NCI-H524 treated with DMSO at 0.1 percent for 48 hours (cell line): ENCODE results near the gene SRPX2.
A peak's percentile ranks its signal among the peaks of the same experiment; 100 is the strongest.

Experiments
- DNase-seq: peaks from one replicate; lab custom pipeline; 2025; lab: John Stamatoyannopoulos, UW

Gene SRPX2

DNA sequence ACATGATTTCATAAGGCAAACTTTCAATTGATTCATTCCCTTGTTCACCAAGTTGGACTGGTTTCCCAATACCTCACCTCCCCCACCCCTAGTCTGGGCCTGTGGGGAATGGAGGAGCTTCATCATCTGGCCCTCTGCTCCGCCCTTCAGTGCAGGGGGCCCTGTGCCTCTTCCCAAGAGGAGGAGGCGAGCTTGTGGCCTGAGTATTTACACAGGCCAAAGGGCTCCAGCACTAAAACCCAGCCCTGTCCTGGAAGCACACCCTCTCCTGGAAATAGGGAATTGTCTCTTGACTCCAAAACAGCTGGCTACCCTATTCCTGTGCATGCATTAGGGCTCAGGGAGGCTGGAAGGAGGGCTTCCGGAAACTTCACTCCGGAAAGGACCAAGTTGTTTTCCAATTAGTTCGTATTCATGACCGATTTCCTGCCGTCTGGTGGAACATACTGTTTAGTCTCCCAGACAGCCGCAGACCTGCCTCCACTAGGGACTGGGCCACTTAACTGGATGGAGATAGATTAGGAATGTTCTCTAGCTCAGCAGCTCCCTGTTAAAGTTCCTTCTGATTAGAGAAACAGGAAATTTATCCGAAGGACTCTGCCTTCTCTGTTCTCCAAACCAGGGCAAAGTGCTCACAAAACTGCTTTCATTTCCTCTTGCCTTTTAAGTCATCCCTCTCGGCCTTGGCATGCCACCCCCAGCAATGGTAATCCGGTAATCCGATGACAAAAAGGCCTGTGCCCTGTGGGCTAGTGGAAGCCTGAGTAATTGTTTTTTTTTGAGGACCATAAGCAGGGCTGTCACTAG lies 5.8 kb downstream of the SRPX2 start:
- DNase-seq: no peak

DNA sequence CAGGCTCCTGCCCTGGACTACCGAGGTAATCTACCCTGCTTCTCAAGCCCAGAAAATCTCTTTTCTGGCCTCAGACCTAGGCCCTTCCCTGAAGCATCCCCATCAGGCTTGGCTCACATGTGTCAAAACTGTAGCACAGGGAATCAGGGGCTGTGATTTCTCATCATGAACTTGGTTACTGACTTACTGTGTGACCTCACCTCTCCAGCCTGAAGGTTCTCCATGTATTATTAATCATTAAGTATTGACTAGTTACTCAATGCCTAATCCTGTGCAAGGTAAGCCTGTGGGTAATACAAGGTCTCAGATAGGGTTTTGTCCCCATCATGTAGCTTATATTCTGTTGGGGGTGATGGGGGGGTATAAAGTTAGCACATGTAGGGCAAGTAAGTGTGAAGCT lies 6.8 kb downstream of the SRPX2 start:
- DNase-seq: no peak

DNA sequence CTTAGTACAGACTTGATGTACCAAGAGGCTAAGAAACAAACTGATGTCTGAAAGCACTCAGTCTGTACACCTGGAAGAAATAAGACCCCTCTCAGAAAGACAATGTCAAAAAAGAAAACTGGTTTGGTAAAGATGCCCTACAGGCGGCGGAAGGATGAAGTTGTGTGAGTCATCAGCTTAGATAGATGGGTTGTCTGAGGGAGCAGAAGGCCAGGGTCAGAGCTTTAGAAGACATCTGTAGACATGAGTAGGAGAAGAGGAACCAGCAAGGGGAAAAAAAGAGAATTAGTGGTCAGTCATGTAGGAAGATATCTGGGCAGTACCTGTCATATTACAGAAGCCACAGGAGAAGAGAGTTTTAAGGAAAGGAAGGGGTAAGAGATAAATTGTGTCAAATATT lies 8.3 kb downstream of the SRPX2 start:
- DNase-seq: no peak

DNA sequence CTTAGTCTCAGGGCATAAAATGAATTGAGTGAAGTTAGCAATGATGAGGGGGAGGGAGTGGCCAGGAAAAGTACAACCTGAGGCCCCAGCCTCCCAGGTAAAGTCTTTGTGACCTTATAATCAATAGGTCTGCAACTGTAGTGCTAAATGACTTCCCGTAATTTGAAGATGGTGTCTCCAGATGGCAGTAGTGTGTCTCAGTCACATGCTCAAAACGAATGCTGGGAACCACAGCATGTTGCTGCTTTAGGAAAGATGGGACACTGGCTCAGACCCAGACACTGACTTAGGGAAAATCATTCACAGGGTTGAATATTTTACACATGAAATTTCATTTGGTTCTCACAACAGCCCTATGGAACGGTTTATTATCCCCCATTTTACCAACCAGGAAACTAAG lies 10.3 kb downstream of the SRPX2 start:
- DNase-seq: peak; percentile 47

DNA sequence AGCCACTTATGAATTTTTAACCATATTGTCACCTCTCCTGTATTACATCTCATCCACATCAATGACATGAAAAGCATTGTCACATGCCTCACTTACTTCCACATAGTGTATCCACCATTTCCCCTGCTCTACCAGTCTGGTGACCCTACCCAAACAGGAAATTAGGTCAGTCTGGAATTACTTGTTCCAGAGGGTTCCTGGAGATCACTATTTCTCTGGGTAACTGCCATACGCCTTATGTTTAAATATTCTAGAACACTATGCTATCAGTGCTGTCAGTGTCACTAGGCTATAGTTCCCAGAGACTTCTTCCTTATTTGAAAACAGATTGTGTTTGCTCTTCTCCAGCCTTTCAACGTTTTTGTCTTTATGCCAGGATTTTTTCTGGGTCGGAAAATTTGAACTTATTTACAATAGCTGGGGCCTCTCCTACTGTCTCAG lies 15.0 kb downstream of the SRPX2 start:
- no peak for DNase-seq

DNA sequence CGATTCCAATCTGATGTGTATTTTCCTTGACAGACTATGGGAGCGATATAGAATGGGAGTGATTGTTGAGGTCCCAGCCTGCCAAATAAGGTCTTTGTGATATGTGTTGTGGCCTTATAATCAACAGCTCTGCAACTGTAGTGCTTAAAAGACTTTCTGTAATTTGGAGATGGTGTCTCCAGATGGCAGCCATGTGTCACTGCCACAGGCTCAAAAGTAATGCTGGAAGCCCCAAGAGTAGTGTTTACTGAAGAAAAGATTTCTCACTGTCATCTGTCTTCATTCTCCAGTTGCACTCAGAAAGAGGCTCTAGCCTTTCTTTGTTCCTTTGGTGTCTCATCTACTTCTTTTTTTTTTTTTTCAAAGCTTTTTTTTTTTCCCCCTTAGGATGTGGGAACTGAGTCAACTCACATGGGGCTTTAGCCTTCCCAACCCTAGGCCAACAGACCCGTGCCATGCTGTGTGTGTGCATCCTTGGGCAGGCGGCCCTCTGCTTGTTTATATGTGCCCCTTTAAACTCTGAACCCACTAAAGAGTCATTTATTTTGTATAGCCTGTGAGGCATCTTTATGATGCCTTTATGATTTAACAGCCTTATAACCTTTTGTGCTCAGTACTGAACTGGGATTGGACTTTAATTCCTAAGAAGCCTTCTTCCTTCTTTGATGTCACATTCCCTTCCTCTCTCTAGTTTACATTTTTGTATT lies 15.6 kb downstream of the SRPX2 start:
- no peak for DNase-seq

DNA sequence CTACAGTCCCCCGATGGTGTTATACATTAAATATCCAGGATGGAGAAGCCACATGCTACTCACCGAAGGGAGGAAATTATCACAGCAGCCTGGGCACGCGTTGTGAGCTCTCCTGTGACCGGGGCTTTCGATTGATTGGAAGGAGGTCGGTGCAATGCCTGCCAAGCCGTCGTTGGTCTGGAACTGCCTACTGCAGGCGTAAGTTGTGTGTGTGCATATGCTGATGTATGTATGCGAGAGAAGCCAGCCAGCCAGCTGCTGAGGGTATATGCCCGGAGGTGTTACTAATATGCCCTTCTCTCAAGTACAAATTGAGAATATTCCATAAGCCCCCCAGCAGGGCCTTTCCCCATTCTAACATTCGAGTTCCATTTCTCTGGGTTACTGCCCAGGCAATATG lies 18.2 kb downstream of the SRPX2 start:
- DNase-seq: no peak

DNA sequence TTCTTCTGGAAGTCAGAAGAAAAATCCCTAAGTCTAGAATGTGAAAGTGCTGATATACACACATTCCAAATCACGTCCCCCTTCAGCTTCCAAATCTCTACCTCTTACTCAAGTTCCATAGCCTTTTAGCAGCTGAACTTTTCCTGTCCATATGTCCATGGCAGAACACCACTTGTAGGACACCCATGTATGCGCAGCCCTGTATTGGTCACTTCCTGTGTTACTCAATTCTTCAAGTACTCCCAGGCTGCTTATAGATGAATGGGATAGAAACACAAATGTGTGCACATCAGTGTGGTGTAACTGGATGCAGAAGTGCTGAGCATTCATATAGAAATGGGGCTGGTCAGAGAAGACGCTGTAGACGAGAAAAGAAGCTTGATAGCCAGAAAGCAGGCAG lies 18.8 kb downstream of the SRPX2 start:
- no peak for DNase-seq

DNA sequence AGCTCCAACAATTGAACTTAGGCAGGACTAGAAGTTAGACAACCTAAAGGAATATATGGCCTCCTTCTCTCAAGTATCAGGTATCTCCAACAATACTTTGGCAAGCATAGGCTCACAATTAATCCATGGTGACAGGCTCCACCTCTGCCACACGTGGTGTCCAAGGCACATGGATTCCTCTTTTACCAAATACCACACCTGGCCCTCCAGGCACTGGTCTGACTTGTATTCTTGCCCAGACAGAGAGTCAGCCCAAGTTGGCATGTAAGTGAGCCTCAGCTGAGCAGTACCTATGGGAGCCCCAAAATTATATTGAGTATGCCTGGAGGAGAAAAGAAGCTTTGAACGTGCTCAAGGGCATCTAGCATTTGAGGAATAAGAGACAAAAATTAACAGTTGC lies 19.6 kb downstream of the SRPX2 start:
- DNase-seq: no peak

DNA sequence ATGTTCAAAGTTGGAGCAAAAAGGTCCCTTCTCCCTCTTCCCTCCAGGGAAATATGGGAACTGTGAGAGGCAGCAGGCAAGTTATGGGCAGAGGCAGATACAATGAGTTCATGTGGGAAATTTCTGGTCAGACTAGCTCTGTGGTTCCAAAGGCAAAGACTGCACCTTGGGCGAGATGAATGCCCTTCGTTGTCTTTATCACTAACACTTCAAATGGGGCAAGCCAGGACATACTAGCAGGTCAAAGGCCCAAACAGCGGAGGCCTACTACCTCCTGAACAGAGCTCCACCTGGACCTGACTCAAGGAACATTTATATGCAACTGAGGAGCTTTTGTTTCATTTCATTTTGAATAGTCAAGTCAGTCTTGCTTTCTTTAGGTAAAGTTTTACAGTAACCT lies 29.0 kb downstream of the SRPX2 start:
- DNase-seq: no peak

DNA sequence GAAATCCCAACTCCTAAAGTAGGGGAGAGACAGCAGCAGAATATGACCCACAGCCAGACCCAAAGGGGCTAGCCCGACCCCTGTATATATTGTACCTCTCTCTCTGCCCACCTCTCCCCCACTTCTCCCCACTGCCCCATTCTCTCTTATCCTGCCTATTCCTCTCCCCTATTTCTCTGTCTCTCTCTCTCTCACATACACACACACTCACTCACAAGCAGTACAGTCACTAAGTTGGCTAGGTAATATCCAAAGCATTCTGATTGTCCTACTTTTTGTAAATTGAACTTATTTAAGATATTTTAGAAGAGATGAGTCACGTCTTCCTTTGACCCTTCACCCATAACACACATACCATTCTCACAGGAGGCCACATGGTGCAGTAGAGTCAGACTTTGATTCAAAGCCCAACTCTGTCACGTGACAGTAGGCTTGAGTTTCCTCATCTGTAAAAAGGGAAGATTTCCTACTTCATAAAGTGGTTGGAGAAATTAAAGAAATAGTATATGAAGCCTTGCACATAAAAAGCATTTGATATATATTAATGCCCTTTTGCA lies 29.5 kb downstream of the SRPX2 start:
- no peak for DNase-seq

DNA sequence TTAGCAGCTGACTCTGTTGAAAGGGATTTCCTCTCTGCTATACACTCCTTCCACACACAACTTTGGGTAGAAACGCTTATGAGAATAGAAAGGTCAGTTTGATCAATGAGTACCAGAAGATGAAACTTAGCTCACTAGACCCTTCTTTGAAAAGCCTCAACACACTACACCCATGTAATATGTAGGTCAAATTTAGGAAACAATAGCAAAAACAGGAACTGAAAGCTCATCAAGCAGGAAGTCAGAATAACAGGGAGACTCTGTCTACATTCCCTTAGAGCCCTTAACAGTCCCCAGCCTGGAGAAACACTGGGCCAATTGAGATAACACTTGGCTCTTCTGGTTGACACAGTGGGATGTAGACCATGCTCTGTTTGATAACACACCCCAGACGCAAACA lies 30.7 kb downstream of the SRPX2 start:
- no peak for DNase-seq

DNA sequence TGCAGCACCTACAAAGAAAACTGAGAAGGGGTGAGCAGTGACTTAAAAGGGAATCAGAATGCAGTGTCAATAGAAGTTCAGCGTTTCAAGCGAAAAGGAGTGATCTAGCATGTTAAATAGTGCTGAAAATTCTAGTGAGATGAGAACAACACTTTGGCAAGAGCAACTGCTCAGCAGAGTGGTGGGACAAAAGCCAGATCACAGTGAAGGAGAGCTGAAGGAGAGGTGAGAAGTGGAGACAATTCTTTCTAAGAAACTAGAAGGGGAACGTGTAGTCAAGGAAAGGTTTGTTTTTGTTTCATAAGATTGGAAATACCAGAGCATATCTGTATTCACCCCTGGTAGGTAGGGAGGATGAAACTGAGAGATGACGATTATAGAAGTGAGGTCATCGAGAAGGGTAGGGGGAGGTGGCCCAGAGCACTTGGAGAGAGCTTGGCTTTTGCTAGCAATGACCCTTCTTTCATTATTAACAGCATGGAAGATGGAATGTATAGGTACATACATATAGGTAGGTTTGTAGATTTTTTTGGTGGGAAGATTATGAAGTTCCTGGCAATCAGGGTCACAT lies 33.7 kb downstream of the SRPX2 start:
- DNase-seq: no peak

DNA sequence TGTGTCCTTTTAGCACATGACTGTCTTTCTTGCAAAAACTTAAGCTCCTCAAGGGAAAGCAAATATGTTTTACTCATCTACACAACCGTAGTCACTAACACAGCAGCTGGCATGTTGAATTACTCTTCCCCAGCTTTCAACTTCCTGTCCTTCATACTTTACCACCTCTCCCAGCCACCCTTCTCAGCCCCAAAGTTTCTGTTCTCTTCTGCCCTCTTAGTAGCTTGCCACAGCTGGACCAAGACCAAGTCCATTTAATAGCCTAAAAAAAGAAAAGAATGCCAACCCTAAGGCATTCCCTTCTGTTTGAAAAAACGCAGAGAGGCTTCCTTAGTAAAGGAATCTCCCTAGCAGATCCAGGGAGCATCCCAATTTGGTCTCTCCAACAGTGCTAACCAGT lies 36.8 kb downstream of the SRPX2 start:
- no peak for DNase-seq

DNA sequence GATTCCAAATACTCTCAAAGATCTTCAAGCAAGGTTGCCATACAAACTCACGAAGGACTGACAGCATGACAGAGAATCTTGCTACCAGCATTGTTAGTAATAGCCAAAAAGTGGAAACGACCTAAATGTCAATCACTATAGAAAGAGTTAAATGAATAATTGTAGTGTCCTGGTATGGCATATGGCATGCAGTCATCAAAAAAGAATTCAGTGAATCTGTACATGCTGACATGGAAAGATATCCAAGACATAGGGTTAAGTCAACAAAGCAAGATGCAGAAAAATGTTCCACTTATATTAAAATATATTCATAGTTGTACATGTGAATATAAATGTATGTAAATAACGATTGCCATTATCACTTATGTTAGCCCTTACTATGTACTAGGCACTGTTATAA lies 37.6 kb downstream of the SRPX2 start:
- no peak for DNase-seq

DNA sequence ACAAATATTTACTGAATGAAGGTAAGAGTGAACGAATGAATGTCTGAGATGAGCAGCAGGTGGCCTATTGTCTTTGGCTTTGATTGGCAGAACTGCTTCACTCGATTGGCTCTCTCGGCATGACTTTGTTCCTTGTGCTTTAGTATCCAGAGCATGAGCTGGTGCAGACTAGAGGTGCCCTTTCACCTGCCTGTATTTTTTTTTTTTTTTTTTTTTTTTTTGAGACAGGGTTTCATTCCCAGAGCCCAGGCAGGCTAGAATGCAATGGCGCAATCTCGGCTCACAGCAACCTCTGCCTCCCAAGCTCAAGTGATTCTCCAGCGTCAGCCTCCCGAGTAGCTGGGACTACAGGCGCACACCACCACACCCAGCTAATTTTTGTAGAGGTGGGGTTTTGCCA lies 38.9 kb downstream of the SRPX2 start:
- DNase-seq: no peak

DNA sequence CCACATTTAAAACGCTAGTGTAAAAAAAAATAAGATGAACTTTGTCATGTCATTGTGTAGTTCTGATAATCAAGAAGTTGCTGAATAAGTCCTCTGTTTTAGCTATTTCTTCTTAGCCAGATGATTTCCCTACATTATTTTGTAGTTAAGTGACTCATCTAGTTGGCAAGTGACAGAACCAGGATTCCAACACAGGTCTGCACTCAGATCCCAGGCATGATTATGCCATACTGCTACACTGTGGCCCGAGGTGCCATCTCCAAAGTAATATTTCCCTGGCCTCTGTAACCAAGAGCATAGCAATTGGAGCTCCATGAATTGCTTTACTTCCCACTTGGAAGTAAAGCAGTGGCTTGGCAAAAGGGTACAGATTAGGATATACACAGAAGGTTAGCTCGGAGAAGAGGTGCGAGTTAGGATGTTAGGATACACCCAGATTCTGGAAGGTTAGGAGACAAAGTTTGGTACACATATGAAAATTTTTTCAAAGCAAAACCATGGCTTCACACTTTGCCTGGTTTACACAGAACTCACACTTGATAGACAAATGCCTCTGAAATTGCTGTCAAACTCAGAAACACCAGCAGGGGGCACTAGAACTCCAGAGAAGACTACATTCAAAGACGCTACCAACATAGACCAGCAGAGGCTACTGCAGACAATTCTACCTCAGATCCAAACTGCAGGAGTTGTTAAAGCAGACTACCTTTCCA lies 41.4 kb downstream of the SRPX2 start:
- DNase-seq: peak; percentile 59

DNA sequence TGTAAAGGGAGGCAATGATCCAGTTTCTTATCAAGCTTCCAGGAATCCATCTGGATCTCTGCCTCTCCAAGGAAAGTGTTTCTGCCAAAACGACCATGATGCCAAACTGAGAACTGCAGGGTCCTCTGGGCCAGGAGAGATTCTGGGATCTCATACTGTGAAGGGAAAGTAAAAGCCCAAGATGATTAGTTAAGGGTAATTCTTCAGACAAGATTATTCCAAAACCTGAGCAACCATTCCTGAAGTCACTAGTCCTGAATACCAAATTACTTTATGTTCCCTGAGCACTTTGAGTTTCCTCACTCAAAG lies 42.0 kb downstream of the SRPX2 start:
- DNase-seq: no peak

DNA sequence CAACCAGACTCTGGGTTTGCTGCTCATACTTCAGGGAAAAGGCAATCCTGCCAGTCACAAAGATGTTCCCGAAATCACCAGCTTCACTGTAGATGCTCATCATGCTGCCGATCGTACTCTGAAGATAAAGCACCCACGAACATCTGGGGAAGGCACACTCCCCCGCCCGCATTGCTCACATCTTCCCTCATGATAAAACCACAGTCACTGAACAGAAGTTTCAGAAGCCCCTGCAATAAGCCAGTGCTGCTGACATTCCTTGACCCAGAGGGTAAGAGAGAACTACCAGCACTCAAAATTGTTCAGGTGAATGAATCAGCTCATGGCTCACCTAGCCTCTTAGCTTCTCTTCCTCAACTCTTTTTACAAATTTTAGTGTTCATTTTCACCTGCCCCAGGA lies 43.1 kb downstream of the SRPX2 start:
- DNase-seq: no peak

DNA sequence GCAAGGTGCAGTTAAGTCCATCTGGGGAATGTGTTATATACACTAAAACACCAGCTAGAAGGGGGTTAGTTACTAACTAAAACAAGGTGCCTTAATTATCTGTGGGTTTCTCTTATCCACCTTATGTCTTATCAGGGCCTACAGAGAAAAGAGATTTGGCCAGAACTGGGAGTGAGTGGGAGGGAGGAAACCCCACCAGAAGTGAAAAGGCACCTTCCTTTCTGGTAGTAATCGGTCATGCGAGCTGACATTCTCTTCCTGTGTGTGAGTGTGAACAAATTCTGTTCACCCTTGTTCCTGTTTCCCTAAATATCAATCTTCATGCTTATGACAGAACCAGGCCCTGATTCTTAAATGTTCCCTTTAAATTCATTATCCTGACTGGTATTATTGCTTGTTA lies 43.5 kb downstream of the SRPX2 start:
- DNase-seq: no peak

DNA sequence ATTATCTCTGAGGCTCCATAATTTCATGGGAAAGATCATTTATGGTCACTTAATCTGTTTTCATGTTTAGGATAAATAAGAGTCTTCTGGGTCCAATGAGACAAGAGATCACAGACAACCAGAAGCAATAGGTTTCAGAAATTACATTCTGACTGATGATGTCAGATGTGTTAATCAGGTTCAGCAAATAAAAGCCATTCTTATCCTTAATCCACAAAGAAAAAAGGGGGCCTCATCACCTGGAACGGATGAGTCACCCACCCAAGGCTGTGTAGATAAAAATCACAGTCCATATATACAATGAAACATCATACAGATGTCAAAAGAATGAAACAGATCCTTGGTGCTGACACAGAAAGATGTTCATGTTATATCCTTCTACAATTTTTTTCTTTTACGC lies 51.3 kb downstream of the SRPX2 start:
- no peak for DNase-seq

DNA sequence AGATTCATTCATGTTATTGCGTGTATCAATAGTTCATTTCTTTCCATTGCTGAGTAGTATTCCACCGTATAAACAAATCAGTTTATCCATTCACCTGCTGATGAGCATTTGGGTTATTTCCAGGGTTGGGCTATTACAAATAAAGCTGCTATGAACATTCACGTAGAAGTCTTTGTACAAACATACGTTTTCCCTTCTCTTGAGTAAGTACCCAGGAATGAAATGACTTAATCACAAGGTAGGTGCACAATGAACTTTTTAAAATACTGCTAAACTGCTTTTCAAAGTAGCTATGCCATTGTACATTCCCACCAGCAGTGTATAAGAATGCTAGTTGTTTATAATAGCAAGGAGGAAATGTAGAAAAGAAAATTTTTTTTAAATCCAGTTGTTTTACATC lies 52.0 kb downstream of the SRPX2 start:
- DNase-seq: no peak
